Ishikawa (cell line): ENCODE measurements around the gene LTBP4.

ENCODE experiments used
- CEBPB ChIP-seq: IDR thresholded peaks from 2 replicates; pipeline ENCODE4 v1.6.1; 2012
- CREB1 ChIP-seq: IDR thresholded peaks from 2 replicates; pipeline ENCODE4 v1.6.1; 2012; ENCODE audit warnings: low read depth
- EP300 ChIP-seq: IDR thresholded peaks from 2 replicates; pipeline ENCODE4 v1.6.1; 2012; ENCODE audit warnings: borderline replicate concordance
- FOXM1 ChIP-seq: IDR thresholded peaks from 2 replicates; pipeline ENCODE4 v1.6.1; 2012; ENCODE audit warnings: low read depth, borderline replicate concordance
- MAX ChIP-seq: IDR thresholded peaks from 2 replicates; pipeline ENCODE4 v1.6.1; 2012
- RAD21 ChIP-seq: IDR thresholded peaks from 2 replicates; pipeline ENCODE4 v1.6.1; 2012; ENCODE audit warnings: low read depth
- REST ChIP-seq: IDR thresholded peaks from 2 replicates; pipeline ENCODE4 v1.6.1; 2012; ENCODE audit warnings: low read depth, mild to moderate bottlenecking
- TAF1 ChIP-seq: IDR thresholded peaks from 2 replicates; pipeline ENCODE4 v1.6.1; 2012; ENCODE audit warnings: low read depth, mild to moderate bottlenecking
- TCF12 ChIP-seq: IDR thresholded peaks from 2 replicates; pipeline ENCODE4 v1.6.1; 2012; ENCODE audit warnings: low read depth
- TEAD4 ChIP-seq: IDR thresholded peaks from 2 replicates; pipeline ENCODE4 v1.6.1; 2012
- YY1 ChIP-seq: IDR thresholded peaks from 2 replicates; pipeline ENCODE4 v1.6.1; 2012; ENCODE audit warnings: low read depth
- ZBTB7A ChIP-seq: IDR thresholded peaks from 2 replicates; pipeline ENCODE4 v1.6.1; 2012; ENCODE audit warnings: low read depth

GRCh38 chr19:40619333-40620160 lies 18.4 kb downstream of the LTBP4 start:
- TF ChIP-seq TCF12 (no peak), YY1 (no peak), FOXM1 (no peak), RAD21 (no peak), CREB1 (no peak), EP300 (no peak), MAX (no peak), CEBPB (no peak), REST (no peak), TEAD4 (no peak), ZBTB7A (no peak), TAF1 (no peak)
